M059J (cell line): Measurements from ENCODE around the gene CD3D. TPM values are rescaled to one million over a fixed set of nuclear protein-coding genes. Genes with fewer than 3 reads are reported as not detected.

Experiments
- DNase-seq: peaks from one replicate; pipeline ENCODE4 v3.0.0-alpha.2; 2012; ENCODE audit warnings: low read depth
- total RNA-seq: library from RNA; depleted of rRNA; stranded (reverse); fragments of >200 nt; shearing (Covaris generic); gene quantifications from 2 replicates; pipeline ENCODE4 v1.2.3, GENCODE V29; 2014; rRNA removed

CD3D gene
- total RNA-seq, 1 experiment from 2014 or later, result not detected

DNA sequence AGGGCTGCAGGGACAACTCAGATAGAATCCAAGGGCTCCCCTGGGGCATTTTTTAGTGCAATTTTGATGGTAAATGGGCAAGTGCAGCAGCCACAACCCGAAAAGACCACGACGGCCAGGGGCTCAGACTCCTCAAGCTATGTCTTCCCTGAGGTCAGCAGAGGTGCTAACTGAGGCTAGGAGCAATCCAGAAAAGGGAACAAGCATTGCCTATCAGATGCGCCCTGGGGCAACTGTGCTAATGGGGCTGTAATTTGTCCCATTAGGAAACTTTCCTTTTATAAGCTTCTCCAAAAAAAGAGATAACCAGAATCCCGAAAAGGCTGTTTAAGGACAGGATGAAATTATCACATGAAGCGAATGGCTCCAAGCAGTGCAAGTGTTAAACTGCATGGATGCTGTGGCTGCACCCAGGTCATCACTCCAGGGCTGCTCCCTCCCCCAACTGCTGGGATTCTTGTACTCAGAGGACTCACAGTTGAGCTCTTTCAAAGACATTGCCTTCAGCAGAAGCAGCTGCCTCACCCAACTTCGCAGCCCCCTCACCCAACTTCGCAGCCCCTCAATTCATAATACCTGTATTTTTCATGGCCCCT lies 40.8 kb downstream of the CD3D start:
- no peak for DNase-seq

GRCh38 chr11:118295815-118296454 lies 46.6 kb downstream of the CD3D start:
- peak; percentile 58 for DNase-seq

GRCh38 chr11:118295199-118295598 lies 47.3 kb downstream of the CD3D start:
- DNase-seq, result no peak

GRCh38 chr11:118294053-118294452 lies 48.5 kb downstream of the CD3D start:
- no peak for DNase-seq

GRCh38 chr11:118291477-118292135 lies 50.9 kb downstream of the CD3D start:
- DNase-seq, result no peak

DNA sequence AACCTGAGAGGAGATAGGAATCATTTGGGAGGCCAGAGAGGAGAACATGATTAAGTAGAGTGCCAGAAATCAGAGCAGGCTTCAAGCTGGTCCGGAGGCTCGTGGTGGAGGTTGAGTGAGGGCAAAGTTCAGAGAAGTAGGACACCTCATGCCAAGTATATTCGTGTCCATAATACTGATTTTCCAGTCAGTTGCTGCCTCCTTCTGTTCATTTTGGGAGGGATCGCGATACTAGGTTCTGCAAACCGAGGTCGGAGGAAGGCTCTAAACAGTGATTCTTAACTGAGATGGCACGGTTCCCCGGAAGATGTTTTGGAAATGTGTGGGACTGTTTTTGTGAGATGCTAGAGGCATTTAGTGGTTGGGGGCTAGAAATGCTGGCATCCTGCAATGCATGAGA lies 51.6 kb downstream of the CD3D start:
- peak; percentile 52 for DNase-seq

GRCh38 chr11:118289401-118289800 lies 53.1 kb downstream of the CD3D start:
- DNase-seq, result no peak

Other genes starting within 250 kb of the CD3D start
- 17.2 and 26.1 TPM in 2 replicates for gene SCN4B, start 189.9 kb downstream of the CD3D start, total RNA-seq
- 0.05 and 0.32 TPM in 2 replicates for gene SCN2B, start 166.1 kb downstream of the CD3D start, total RNA-seq
- not detected in 2 replicates for gene JAML, start 117.7 kb downstream of the CD3D start, total RNA-seq
- 5.7 and 8.7 TPM in 2 replicates for gene MPZL3, start 90.3 kb downstream of the CD3D start, total RNA-seq
- gene MPZL2, start 78.4 kb downstream of the CD3D start, total RNA-seq, result 13.6 and 19.6 TPM in 2 replicates
- not detected in 2 replicates for gene CD3E, start 38.0 kb downstream of the CD3D start, total RNA-seq
- not detected in 2 replicates for gene CD3G, start 1.6 kb upstream of the CD3D start, total RNA-seq
- gene UBE4A, start 16.9 kb upstream of the CD3D start, total RNA-seq, result 39.5 and 56.5 TPM in 2 replicates
- gene ATP5MG, start 58.9 kb upstream of the CD3D start, total RNA-seq, result 112 and 130 TPM in 2 replicates
- gene KMT2A, start 93.8 kb upstream of the CD3D start, total RNA-seq, result 26.5 and 40.4 TPM in 2 replicates
- 0.32 TPM in 1 of 2 replicates, not detected in the other for gene TTC36, start 184.8 kb upstream of the CD3D start, total RNA-seq
- 20.9 and 22.0 TPM in 2 replicates for gene TMEM25, start 188.5 kb upstream of the CD3D start, total RNA-seq
- 52.3 and 55.3 TPM in 2 replicates for gene IFT46, start 223.2 kb upstream of the CD3D start, total RNA-seq
- gene ARCN1, start 229.7 kb upstream of the CD3D start, total RNA-seq, result 246 and 304 TPM in 2 replicates